HEK293 (cell line): ENCODE results near the gene EXD3.

Source experiments
- CTCF ChIA-PET: fragments of 350-600 bp; formaldehyde crosslinking; extraction: SDS; loops from one replicate; lab custom pipeline; 2021; ENCODE audit warnings: antibody characterized with exemption; lab: Yijun Ruan, JAX
- POLR2A ChIA-PET: fragments of 300-600 bp; formaldehyde crosslinking; extraction: SDS; loops from one replicate; lab custom pipeline; 2020; ENCODE audit warnings: antibody characterized with exemption, inconsistent platforms; lab: Yijun Ruan, JAX
- H3K27ac ChIP-seq: fragments of 200-500 bp; sonication (Bioruptor generic); 2 replicates; pipeline ENCODE4 v1.5.1; 2014; ENCODE audit warnings: low read depth, low read length, control low read depth, inconsistent platforms; ENCODE audit errors: extremely low read depth
- H3K36me3 ChIP-seq, 2 experiments: fragments of 200-500 bp in 1 of 2; sonication (Bioruptor generic) in 1 of 2; 1 replicate in 1 of 2; 2 replicates in 1 of 2; pipeline ENCODE4 v1.5.1; 2014 to 2017; ENCODE audit warnings: inconsistent platforms in 2 of 2, low read length in 2 of 2; ENCODE audit not compliant: control insufficient read depth in 2 of 2, insufficient read depth in 1 of 2
- H3K4me1 ChIP-seq: fragments of 200-500 bp; sonication (Bioruptor generic); 2 replicates; pipeline ENCODE4 v1.5.1; 2014; ENCODE audit warnings: mild to moderate bottlenecking, low read length, inconsistent platforms; ENCODE audit not compliant: control insufficient read depth, insufficient read depth
- H3K4me3 ChIP-seq: 2 replicates; pipeline ENCODE4 v1.5.1; 2011; ENCODE audit warnings: low read depth, mild to moderate bottlenecking, control low read depth, low read length, moderate library complexity
- H3K9me3 ChIP-seq: fragments of 200-500 bp; sonication (Bioruptor generic); 2 replicates; pipeline ENCODE4 v1.5.1; 2014; ENCODE audit warnings: low read depth, low read length, inconsistent platforms; ENCODE audit not compliant: control insufficient read depth, insufficient read depth
- CTCF ChIP-seq: fragments of 450-650 bp; formaldehyde crosslinking; IDR thresholded peaks from 2 replicates; pipeline ENCODE4 v1.5.1; 2016; ENCODE audit warnings: missing biosample characterization, missing genetic modification characterization
- GLIS1 ChIP-seq: fragments of 450-650 bp; formaldehyde crosslinking; IDR thresholded peaks from 2 replicates; pipeline ENCODE4 v1.5.1; 2016; ENCODE audit warnings: missing biosample characterization, missing genetic modification characterization
- GLIS2 ChIP-seq: fragments of 450-650 bp; formaldehyde crosslinking; IDR thresholded peaks from 2 replicates; pipeline ENCODE4 v1.5.1; 2016; ENCODE audit warnings: missing biosample characterization, missing genetic modification characterization
- KLF1 ChIP-seq: fragments of 450-650 bp; formaldehyde crosslinking; IDR thresholded peaks from 2 replicates; pipeline ENCODE4 v1.5.1; 2016; ENCODE audit warnings: missing biosample characterization, missing genetic modification characterization
- KLF10 ChIP-seq: fragments of 450-650 bp; IDR thresholded peaks from 2 replicates; pipeline ENCODE4 v1.5.1; 2018; ENCODE audit warnings: missing biosample characterization, mild to moderate bottlenecking, missing genetic modification characterization
- KLF7 ChIP-seq: fragments of 450-650 bp; formaldehyde crosslinking; IDR thresholded peaks from 2 replicates; pipeline ENCODE4 v1.5.1; 2016; ENCODE audit warnings: missing biosample characterization, missing genetic modification characterization, borderline replicate concordance
- KLF8 ChIP-seq: fragments of 450-650 bp; formaldehyde crosslinking; IDR thresholded peaks from 2 replicates; pipeline ENCODE4 v1.5.1; 2016; ENCODE audit warnings: missing biosample characterization, missing genetic modification characterization
- KLF9 ChIP-seq: fragments of 450-650 bp; formaldehyde crosslinking; IDR thresholded peaks from 2 replicates; pipeline ENCODE4 v1.5.1; 2016; ENCODE audit warnings: missing biosample characterization, missing genetic modification characterization, low read depth
- OVOL3 ChIP-seq: fragments of 450-650 bp; formaldehyde crosslinking; IDR thresholded peaks from 2 replicates; pipeline ENCODE4 v1.5.1; 2016; ENCODE audit warnings: missing biosample characterization, missing genetic modification characterization
- SP2 ChIP-seq: fragments of 450-650 bp; formaldehyde crosslinking; IDR thresholded peaks from 2 replicates; pipeline ENCODE4 v1.5.1; 2016; ENCODE audit warnings: missing biosample characterization, missing genetic modification characterization
- SP3 ChIP-seq: fragments of 450-650 bp; formaldehyde crosslinking; IDR thresholded peaks from 2 replicates; pipeline ENCODE4 v1.5.1; 2016; ENCODE audit warnings: missing biosample characterization, missing genetic modification characterization
- TRIM28 ChIP-seq: IDR thresholded peaks from 2 replicates; pipeline ENCODE4 v1.6.1; 2011; ENCODE audit warnings: low read length, control low read depth, borderline replicate concordance
- ZBTB20 ChIP-seq: fragments of 450-650 bp; formaldehyde crosslinking; IDR thresholded peaks from 2 replicates; pipeline ENCODE4 v1.5.1; 2016; ENCODE audit warnings: missing biosample characterization, missing genetic modification characterization
- ZBTB21 ChIP-seq: fragments of 450-650 bp; formaldehyde crosslinking; IDR thresholded peaks from 2 replicates; pipeline ENCODE4 v1.5.1; 2017; ENCODE audit warnings: missing biosample characterization, missing genetic modification characterization
- ZIC2 ChIP-seq: fragments of 450-650 bp; formaldehyde crosslinking; IDR thresholded peaks from 2 replicates; pipeline ENCODE4 v1.5.1; 2016; ENCODE audit warnings: missing biosample characterization, missing genetic modification characterization
- ZNF23 ChIP-seq: fragments of 450-650 bp; formaldehyde crosslinking; IDR thresholded peaks from 2 replicates; pipeline ENCODE4 v1.5.1; 2016; ENCODE audit warnings: missing biosample characterization, missing genetic modification characterization, borderline replicate concordance
- ZNF274 ChIP-seq, 2 experiments: fragments of 200-500 bp in 1 of 2; fragments of 450-650 bp in 1 of 2; sonication (Bioruptor generic) in 1 of 2; formaldehyde crosslinking in 1 of 2; IDR thresholded peaks; 2 replicates each; pipeline versions ENCODE4 v1.5.1 to v1.6.1; 2014 to 2016; ENCODE audit warnings: borderline replicate concordance in 1 of 2, inconsistent platforms in 1 of 2, low read length in 1 of 2, missing biosample characterization in 1 of 2, missing genetic modification characterization in 1 of 2
- ZNF302 ChIP-seq: fragments of 450-650 bp; formaldehyde crosslinking; IDR thresholded peaks from 2 replicates; pipeline ENCODE4 v1.5.1; 2016; ENCODE audit warnings: missing biosample characterization, missing genetic modification characterization, low read depth
- ZNF335 ChIP-seq: fragments of 450-650 bp; formaldehyde crosslinking; conservative IDR thresholded peaks from 2 replicates; pipeline ENCODE4 v1.5.1; 2016; ENCODE audit warnings: missing biosample characterization, missing genetic modification characterization
- ZNF350 ChIP-seq: fragments of 450-650 bp; formaldehyde crosslinking; IDR thresholded peaks from 2 replicates; pipeline ENCODE4 v1.5.0; 2017; ENCODE audit warnings: missing biosample characterization, mild to moderate bottlenecking, missing genetic modification characterization
- ZNF394 ChIP-seq: fragments of 450-650 bp; formaldehyde crosslinking; IDR thresholded peaks from 2 replicates; pipeline ENCODE4 v1.5.1; 2016; ENCODE audit warnings: missing biosample characterization, missing genetic modification characterization, mild to moderate bottlenecking, moderate library complexity, borderline replicate concordance
- ZNF623 ChIP-seq: fragments of 450-650 bp; formaldehyde crosslinking; IDR thresholded peaks from 2 replicates; pipeline ENCODE4 v1.5.1; 2016; ENCODE audit warnings: missing biosample characterization, missing genetic modification characterization
- ZNF629 ChIP-seq: fragments of 450-650 bp; formaldehyde crosslinking; IDR thresholded peaks from 2 replicates; pipeline ENCODE4 v1.5.1; 2017; ENCODE audit warnings: missing biosample characterization, missing genetic modification characterization
- ZNF670 ChIP-seq: fragments of 450-650 bp; formaldehyde crosslinking; IDR thresholded peaks from 2 replicates; pipeline ENCODE4 v1.5.1; 2016; ENCODE audit warnings: missing biosample characterization, missing genetic modification characterization, low read depth
- TF ChIP-seq, protein P1 (sequence below): IDR thresholded peaks from 2 replicates; pipeline ENCODE4 v1.6.1; 2011; ENCODE audit warnings: mild to moderate bottlenecking, low read depth, low read length, borderline replicate concordance
- TF ChIP-seq, protein P2 (sequence below): fragments of 450-650 bp; formaldehyde crosslinking; IDR thresholded peaks from 2 replicates; pipeline ENCODE4 v1.5.1; 2016; ENCODE audit warnings: missing biosample characterization, missing genetic modification characterization
- TF ChIP-seq, protein P3 (sequence below): fragments of 450-650 bp; formaldehyde crosslinking; IDR thresholded peaks from 2 replicates; pipeline ENCODE4 v1.5.1; 2016; ENCODE audit warnings: missing biosample characterization, missing genetic modification characterization
- TF ChIP-seq, protein P4 (sequence below): fragments of 450-650 bp; formaldehyde crosslinking; IDR thresholded peaks from 2 replicates; pipeline ENCODE4 v1.5.1; 2016; ENCODE audit warnings: missing biosample characterization, missing genetic modification characterization
- TF ChIP-seq, protein P5 (sequence below): fragments of 450-650 bp; formaldehyde crosslinking; IDR thresholded peaks from 2 replicates; pipeline ENCODE4 v1.5.1; 2016; ENCODE audit warnings: missing biosample characterization, missing genetic modification characterization, low read depth

The EXD3 gene

GRCh38 chr9:137459601-137460362 lies 36.8 kb upstream of the EXD3 start (continued):
- no peak for TF ChIP-seq ZNF350 (tag by site-specific recombination)
- no peak for TF ChIP-seq ZNF670 (tag by site-specific recombination)
- no peak for TF ChIP-seq ZNF394 (tag by site-specific recombination)
- peak; percentile 18; the same call in 1 of the 2 replicates for TF ChIP-seq GLIS1 (tag by site-specific recombination)
- TF ChIP-seq, protein P1, sequence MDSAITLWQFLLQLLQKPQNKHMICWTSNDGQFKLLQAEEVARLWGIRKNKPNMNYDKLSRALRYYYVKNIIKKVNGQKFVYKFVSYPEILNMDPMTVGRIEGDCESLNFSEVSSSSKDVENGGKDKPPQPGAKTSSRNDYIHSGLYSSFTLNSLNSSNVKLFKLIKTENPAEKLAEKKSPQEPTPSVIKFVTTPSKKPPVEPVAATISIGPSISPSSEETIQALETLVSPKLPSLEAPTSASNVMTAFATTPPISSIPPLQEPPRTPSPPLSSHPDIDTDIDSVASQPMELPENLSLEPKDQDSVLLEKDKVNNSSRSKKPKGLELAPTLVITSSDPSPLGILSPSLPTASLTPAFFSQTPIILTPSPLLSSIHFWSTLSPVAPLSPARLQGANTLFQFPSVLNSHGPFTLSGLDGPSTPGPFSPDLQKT = no peak
- 0 out of 2 replicates have a peak, but pooled peaks have one; percentile 6 for TF ChIP-seq ZBTB21
- TF ChIP-seq, protein P2, sequence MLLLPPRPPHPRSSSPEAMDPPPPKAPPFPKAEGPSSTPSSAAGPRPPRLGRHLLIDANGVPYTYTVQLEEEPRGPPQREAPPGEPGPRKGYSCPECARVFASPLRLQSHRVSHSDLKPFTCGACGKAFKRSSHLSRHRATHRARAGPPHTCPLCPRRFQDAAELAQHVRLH (tag by site-specific recombination) = no peak
- TF ChIP-seq ZNF335 = peak; percentile 100
- peak; percentile 78 for TF ChIP-seq ZIC2 (tag by site-specific recombination)
- TF ChIP-seq TRIM28 = no peak
- no peak for TF ChIP-seq OVOL3
- no peak for TF ChIP-seq ZNF302 (tag by site-specific recombination)
- TF ChIP-seq GLIS2 (tag by site-specific recombination) = peak; percentile 81
- no peak for TF ChIP-seq ZNF274 (IDR thresholded peaks at IDR 0.05; ENCODE audit: low read length)
- TF ChIP-seq ZNF274 (tag by site-specific recombination; IDR thresholded peaks at IDR 0.05; ENCODE audit: borderline replicate concordance) = no peak
- peak; percentile 7; the same call in 1 of the 2 replicates for TF ChIP-seq KLF8
- TF ChIP-seq SP3 (tag by site-specific recombination) = peak; percentile 7
- 0 out of 2 replicates have a peak, but pooled peaks have one; percentile 53 for TF ChIP-seq ZBTB20 (tag by site-specific recombination)
- no peak for TF ChIP-seq CTCF

- Histone ChIP-seq H3K4me1 (peaks cover 6% of the 10 kb centered on the region), H3K36me3 (peaks cover 0 to 38% of the 10 kb centered on the region in 2 experiments; a peak in 1 of 3 replicates), H3K27ac (peak within 1 kb of the TSS; percentile 71; the same call in 1 of the 2 replicates), H3K4me3 (peak within 1 kb of the TSS; percentile 61), H3K9me3 (no peaks in the 10 kb centered on the region)
- CTCF ChIA-PET = interaction anchor here (0.7 kb wide), 1 partner anchor 134 kb away, joined by 3 read pairs; no protein-coding TSS in a partner anchor
- POLR2A ChIA-PET = interaction anchor here (0.6 to 1.0 kb wide), 23 partner anchors 10 to 668 kb away, joined by 3 to 10 read pairs (median 4); partner anchors contain the start of genes ARRDC1, ENTPD8, EXD3 and MAN1B1
- TF ChIP-seq, protein P3, sequence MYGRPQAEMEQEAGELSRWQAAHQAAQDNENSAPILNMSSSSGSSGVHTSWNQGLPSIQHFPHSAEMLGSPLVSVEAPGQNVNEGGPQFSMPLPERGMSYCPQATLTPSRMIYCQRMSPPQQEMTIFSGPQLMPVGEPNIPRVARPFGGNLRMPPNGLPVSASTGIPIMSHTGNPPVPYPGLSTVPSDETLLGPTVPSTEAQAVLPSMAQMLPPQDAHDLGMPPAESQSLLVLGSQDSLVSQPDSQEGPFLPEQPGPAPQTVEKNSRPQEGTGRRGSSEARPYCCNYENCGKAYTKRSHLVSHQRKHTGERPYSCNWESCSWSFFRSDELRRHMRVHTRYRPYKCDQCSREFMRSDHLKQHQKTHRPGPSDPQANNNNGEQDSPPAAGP = peak; percentile 45; the same call in 1 of the 2 replicates
- TF ChIP-seq ZNF629 (tag by site-specific recombination) (peak; percentile 61), SP2 (tag by site-specific recombination) (peak; percentile 71), ZNF23 (no peak), KLF1 (tag by site-specific recombination) (peak; percentile 78), ZBTB21 (peak; percentile 42; the same call in 1 of the 2 replicates), SP3 (tag by site-specific recombination) (peak; percentile 90), KLF7 (tag by site-specific recombination) (no peak), ZNF623 (tag by site-specific recombination) (no peak), KLF10 (peak; percentile 82), KLF9 (peak; percentile 85)
- TF ChIP-seq, protein P4, sequence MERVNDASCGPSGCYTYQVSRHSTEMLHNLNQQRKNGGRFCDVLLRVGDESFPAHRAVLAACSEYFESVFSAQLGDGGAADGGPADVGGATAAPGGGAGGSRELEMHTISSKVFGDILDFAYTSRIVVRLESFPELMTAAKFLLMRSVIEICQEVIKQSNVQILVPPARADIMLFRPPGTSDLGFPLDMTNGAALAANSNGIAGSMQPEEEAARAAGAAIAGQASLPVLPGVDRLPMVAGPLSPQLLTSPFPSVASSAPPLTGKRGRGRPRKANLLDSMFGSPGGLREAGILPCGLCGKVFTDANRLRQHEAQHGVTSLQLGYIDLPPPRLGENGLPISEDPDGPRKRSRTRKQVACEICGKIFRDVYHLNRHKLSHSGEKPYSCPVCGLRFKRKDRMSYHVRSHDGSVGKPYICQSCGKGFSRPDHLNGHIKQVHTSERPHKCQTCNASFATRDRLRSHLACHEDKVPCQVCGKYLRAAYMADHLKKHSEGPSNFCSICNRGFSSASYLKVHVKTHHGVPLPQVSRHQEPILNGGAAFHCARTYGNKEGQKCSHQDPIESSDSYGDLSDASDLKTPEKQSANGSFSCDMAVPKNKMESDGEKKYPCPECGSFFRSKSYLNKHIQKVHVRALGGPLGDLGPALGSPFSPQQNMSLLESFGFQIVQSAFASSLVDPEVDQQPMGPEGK (tag by site-specific recombination) = 0 out of 2 replicates have a peak, but pooled peaks have one; percentile 9
- TF ChIP-seq, protein P5, sequence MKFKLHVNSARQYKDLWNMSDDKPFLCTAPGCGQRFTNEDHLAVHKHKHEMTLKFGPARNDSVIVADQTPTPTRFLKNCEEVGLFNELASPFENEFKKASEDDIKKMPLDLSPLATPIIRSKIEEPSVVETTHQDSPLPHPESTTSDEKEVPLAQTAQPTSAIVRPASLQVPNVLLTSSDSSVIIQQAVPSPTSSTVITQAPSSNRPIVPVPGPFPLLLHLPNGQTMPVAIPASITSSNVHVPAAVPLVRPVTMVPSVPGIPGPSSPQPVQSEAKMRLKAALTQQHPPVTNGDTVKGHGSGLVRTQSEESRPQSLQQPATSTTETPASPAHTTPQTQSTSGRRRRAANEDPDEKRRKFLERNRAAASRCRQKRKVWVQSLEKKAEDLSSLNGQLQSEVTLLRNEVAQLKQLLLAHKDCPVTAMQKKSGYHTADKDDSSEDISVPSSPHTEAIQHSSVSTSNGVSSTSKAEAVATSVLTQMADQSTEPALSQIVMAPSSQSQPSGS (tag by site-specific recombination) = peak; percentile 95
Observed at GRCh38 chr9:137459152-137459600, 36.2 kb upstream of the EXD3 start, which contains the start of gene NSMF. TSS of gene NSMF (minus strand) at chr9:137459334. CDS start at chr9:137459102, 232 bp downstream.
